HL-60/S4 (cell line): ENCODE results near the gene KDM5A.
"Not testable (repeated sequence)": the region's sequence is repeated elsewhere in the genome, so short reads cannot be mapped to it uniquely, and the experiment has no call there.

Source experiments
- in situ Hi-C: fragments of 300-500 bp; cut with MboI; formaldehyde crosslinking; loops from 2 replicates; pipeline ENCODE4 v1.14.3; 2022; ENCODE audit warnings: low sequenced_read_pairs

The KDM5A gene

DNA sequence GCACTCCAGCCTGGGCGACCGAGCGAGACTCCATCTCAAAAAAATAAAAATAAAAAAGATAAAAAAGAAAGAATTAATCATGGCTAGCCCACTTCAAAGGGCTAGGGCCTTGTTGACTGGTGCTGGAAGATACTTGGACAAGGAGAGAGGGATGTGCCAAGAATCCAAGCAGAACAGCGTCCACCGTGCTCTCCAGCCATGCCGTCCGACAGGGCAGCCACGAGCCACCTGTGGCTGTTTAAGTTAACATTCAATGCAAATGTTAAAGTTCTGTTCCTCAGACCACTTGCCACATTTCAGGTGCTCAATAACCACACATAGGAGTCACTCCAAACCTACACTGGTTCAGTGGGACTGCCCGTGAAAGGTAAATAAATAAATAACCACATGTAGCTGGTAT lies 147.9 kb downstream of the KDM5A start:
- in situ Hi-C loops: no loop called here

DNA sequence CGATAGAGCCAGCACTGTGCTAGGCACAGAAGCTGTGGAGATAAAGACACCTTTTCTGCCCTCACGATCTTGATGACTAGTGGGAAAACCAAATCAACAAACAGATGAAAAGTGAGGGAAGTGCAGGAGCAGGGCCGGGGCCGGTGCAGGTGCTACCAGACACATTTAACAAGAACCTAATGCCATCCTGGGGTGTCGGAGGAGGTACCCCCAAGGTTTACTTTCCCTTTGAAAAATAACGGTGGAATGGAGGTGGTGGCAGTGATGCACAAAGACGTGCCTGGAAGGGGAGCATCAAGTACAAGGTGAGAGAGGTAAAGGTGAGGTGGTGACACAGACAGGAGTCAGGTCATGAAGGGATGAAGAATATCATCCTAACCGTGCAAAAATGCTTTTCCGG lies 148.6 kb downstream of the KDM5A start:
- in situ Hi-C loops: no loop called here

DNA sequence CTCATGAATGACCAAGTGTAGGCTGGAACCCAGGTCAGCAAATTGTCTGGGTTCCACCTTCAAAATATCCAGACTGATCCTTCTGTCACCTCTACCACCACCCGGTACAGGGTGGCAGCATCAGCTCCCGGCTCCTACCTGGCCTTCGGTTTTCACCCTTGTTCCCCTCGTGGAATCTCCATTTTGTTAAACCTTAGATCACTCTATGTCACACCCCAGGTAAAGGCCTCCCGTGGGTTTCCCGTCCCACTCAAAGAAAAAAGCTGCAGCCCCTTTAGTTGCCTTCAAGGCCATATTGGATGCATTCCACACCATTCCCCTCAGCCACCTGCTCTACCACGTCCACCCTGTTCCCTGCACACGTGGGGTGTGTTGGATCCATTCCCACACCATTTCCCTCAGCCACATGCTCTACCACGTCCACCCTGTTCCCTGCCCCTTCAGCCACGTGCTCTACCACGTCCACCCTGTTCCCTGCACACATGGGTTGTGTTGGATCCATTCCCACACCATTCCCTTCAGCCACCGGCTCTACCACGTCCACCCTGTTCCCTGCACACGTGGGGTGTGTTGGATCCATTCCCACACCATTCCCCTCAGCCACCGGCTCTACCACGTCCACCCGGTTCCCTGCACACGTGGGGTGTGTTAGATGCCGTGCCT lies 150.3 kb downstream of the KDM5A start:
- in situ Hi-C loops: no loop called here

DNA sequence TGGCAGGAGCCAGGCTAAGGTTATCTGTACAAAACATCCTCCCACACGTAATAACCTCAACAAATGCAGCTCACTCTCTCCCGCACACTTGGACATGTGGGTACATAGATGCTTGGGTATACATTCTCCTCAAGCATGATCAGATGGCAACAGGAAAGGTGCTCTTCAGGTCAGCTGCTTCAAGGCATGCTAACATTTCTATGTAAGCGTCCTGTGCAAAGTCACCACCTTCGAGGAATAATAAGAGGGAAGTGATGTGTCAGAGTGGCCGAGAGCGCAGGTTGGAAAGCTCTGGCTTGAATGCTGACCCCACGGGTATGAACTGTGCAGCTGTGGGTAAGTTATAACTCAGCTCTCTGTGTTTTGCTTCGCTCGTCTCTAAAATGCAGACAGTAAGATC lies 151.0 kb downstream of the KDM5A start:
- in situ Hi-C loops: no loop called here

DNA sequence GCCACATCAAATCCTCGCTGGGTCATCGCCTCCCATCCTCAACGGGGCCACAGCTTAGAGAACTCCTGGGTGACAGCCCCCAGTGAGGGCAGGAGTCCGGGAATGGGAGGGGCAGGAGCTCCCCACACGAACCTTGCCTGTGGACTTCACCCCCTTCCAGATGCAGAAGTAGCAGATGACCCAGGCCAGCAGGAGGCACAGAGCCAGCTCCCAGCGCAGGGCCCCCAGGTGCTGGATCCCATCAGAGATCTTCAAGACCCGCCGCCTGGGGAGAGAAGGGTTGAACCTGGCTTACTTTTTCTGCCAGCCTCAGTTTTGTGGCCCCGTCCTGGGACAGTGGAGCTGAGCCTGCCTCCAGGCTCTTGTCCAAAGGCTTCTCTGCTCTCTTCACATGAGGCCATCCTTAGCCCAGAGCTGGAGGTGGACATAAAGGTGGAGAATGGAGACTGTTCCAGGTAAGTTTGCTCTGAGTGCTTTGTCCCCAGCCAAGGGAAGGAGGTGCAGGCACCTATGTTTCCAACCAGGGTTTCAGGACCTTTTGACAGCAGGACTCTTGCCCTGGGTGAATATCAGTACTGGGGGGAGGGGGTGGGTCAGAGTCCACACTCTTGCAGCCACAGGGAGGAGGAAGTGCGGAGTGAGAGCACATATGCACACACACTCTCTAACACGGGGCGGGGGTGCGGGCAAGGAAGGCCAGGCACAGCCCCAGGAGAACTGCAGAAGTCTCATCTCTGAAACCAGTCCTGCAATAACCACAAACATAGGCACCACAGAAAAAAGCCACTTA lies 151.9 kb downstream of the KDM5A start:
- in situ Hi-C loops: no loop called here

DNA sequence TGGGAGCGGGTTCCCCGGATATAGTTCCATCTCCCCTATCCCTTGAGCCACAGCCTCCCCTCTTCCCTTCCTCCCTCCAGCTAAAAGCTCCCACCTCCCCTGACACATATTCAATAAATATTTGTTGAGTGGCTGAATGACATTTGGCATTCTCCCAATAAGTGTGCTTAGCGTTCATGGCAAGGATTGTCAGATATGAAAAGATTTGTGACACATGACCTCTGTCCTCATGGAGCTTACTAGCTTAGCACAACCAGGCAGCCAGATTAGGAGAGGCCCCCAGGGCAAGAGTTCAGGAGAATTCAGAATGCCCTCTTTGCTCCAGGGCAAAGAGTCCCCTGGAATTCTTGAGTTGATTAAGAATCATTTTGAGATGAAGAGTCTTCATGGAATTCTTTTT lies 152.7 kb downstream of the KDM5A start:
- in situ Hi-C loops: no loop called here

DNA sequence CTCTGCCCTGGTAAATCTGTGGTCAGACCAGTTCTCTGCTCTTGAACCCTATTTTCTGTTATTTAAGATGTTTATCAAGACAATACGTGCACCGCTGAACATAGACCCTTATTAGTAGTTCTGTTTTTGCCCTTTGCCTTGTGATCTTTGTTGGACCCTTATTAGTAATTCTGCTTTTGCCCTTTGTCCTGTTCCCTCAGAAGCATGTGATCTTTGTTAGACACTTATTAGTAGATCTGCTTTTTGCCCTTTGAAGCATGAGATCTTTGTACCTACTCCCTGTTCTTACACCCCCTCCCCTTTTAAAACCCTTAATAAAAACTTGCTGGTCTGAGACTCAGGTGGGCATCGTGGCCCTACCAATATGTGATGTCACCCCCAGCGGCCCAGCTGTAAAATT lies 153.2 kb downstream of the KDM5A start:
- in situ Hi-C loops: not testable (repeated sequence)

DNA sequence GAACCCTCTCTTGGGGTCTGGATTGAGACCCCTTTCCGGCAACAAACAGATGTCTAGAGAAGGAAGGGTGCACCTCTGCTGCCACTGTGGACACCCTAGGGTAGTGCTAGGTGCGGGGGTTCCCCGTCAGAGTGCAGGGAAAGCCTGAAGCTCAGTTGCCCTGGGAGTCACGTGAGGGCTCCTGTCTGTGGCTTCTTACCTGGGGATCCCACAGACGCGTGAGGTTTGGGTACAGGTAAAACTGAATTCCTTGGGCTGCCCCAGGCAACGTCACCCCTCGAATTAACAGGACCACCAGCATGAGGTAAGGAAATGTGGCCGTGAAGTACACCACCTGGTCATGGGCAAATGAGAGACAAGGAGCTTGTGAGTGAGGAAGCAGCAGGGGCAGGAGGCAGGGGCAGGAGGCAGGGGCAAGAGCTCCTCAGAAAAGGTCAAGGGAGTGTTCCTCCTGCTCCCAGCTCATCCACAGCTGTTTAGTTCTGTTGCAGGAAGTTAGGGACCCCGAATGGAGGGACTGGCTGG lies 154.2 kb downstream of the KDM5A start:
- in situ Hi-C loops: no loop called here

DNA sequence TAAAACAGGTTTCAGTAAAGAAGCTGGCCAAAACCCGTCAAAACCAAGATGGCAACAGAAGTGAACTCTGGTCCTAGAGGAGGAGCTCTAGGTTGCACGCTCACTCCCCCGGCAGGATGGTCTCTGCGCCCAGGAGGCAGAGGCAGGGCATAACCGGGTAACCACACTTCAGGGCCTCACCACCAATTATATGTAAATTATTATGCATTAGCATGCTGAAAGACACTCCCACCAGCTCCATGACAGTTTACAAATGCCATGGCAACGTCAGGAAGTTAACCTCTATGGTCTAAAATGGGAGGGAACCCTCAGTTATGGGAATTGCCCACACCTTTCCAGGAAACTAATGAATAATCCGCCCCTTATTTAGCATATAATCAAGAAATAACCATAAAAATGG lies 155.1 kb downstream of the KDM5A start:
- in situ Hi-C loops: no loop called here

DNA sequence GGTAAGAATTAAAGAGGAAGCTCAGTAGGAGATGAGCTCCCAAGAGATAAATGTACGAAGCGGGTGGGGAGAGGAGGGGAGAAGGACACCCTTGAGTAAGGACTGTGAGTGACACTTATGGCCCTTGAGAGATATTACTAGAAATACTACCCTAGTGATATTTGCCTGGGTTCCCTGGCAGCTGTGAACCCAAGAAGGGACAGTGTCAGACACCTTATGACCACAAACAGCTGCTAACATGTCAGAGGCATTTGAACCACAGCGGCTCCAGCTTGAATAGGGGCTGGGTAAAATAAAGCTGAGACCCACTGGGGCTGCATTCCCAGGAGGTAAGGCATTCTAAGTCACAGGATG lies 155.5 kb downstream of the KDM5A start:
- in situ Hi-C loops: no loop called here

DNA sequence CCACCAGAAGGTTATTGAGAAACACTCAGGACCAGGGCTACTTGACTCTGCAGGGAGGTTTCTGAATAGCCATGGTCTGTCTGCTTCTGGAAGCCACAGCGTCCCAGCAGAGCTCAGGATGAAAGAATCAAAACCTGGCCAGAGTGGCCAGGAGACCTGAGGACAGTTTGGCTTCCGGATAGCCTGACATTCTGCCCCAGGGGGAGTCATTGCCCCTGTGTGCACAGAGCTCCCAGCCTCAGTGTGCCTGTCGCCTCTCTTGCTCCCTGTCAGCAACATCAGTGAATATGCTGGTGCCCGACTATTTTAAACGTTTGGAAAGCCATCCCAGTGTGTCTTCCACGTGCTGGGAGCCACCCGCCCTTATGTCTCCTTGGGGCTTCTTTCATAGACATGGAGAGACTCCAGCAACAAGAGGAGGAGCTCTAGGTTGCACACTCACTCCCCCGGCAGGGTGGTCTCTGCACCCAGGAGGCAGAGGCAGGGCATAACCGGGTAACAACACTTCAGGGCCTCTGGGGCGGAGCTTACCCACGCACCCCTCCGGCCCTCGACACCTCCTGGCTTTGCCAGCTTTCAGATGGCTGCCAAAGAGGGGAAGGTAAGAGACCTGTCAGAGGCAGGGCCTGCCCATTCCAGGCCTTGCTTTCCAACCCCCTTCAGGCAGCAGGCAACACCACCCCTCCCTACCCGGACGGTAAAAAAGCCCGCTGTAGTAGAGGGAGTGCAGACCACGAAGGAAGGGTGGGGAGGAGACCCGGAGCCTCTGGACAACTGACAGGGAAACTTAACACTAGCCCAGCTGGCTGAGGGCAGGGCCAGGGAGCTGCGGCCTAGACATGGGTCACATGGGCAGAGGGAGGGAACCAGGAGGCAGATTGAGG lies 156.1 kb downstream of the KDM5A start:
- in situ Hi-C loops: no loop called here

DNA sequence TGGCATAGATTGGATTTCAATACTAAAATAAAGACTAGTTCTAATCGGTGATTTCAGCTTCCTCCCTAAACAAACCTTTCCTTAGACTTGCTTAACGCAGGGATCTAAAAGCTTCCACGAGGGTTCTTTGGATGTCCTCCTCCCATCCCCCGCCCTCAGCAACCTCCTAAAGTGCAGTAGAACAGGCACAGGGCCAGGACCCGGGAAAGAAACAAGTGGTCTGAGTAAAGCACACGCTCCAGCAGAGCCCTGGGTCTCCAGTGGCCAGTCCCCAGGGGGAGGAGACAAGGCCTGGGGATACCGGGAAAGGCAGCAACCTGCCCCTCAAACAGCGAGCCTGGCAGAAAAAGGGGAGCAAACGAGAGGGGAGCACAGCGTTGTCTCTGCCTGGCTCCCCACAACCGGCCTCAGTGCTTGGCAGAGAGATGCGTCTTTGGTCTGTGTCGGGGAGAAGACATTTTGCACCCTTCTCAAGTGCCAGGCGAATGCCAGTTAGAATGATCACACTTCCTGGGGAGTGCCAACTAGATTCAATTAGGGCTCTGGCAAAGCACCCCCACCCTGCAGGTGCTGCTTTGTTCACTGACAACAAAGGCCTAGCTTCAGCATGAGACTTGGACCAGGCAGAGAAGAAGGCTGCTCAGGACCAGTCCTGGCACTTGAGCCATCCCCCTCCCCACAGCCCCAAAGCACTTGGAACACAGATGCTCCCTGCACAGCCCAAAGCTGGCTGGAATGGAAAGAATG lies 158.0 kb downstream of the KDM5A start:
- in situ Hi-C loops: no loop called here
